Heart left ventricle (tissue), 16 donors: ENCODE measurements around the gene PSRC1. TPM values are rescaled to one million over a fixed set of nuclear protein-coding genes. Genes with fewer than 3 reads are reported as not detected.

ENCODE experiments used
- ATAC-seq, 4 donors: fragments of 200-7000 bp; cut with Tn5 transposase; one replicate each; pipeline ENCODE4 v1.9.1; 2020 to 2022; ENCODE audit warnings: moderate library complexity in 4 of 4, mild to moderate bottlenecking in 3 of 4, moderate number of reproducible peaks in 1 of 4
- DNase-seq, 5 donors: peaks; one replicate each; pipeline ENCODE4 v3.0.0-alpha.2; 2020
- H3K27ac ChIP-seq, 12 donors: fragments of 200-600 bp; sonication (generic) in 4 of 12; one replicate each; pipeline versions ENCODE4 v1.5.0 to v1.8.0; 2016 to 2022; ENCODE audit warnings: mild to moderate bottlenecking in 2 of 12
- H3K27me3 ChIP-seq, 9 donors: fragments of 200-600 bp; sonication (generic) in 2 of 9; one replicate each; pipeline versions ENCODE4 v1.5.1 to v1.8.0; 2016 to 2022; ENCODE audit warnings: mild to moderate bottlenecking in 3 of 9
- H3K36me3 ChIP-seq, 9 donors: fragments of 200-600 bp; sonication (generic) in 2 of 9; one replicate each; pipeline versions ENCODE4 v1.5.0 to v1.8.0; 2018 to 2022; ENCODE audit warnings: mild to moderate bottlenecking in 2 of 9
- H3K4me1 ChIP-seq, 12 donors: fragments of 200-600 bp; sonication (generic) in 4 of 12; one replicate each; pipeline versions ENCODE4 v1.5.0 to v1.8.0; 2016 to 2022; ENCODE audit warnings: mild to moderate bottlenecking in 3 of 12
- H3K4me3 ChIP-seq, 12 donors: fragments of 200-600 bp; sonication (generic) in 4 of 12; one replicate each; pipeline versions ENCODE4 v1.5.0 to v1.8.0; 2017 to 2022; ENCODE audit warnings: mild to moderate bottlenecking in 9 of 12, moderate library complexity in 4 of 12
- H3K9me3 ChIP-seq, 12 donors: fragments of 200-600 bp; sonication (generic) in 4 of 12; one replicate each; pipeline versions ENCODE4 v1.5.0 to v1.8.0; 2016 to 2022; ENCODE audit warnings: mild to moderate bottlenecking in 1 of 12
- POLR2A ChIP-seq, 2 donors: fragments of 450-650 bp; IDR thresholded peaks; one replicate each; pipeline ENCODE4 v1.6.1; 2017; ENCODE audit warnings: antibody characterized with exemption in 2 of 2, mild to moderate bottlenecking in 2 of 2, moderate library complexity in 2 of 2
- WGBS, 4 donors: extraction: QIAGEN DNeasy Blood & Tissue Kit in 2 of 4; methylation state at CpG; one replicate each; pipeline versions ENCODE4 v1.1.5 to v1.1.7; 2013 to 2018; 5-methylcytosine and 5-hydroxymethylcytosine counted together
- intact Hi-C, 10 donors: fragments of 100-400 bp; cut with DNase I; formaldehyde crosslinking; loops; one replicate each; pipeline versions ENCODE4 v1.11.1 to v1.14.2; 2022
- polyA plus RNA-seq, 2 donors: library from polyadenylated mRNA; stranded (reverse); fragments of 200-250 nt; gene quantifications; one replicate each; pipeline ENCODE4 v1.2.3, GENCODE V29; 2013
- total RNA-seq, 9 donors: library from RNA; depleted of rRNA in 2 of 9; stranded (reverse); fragments of >200 nt in 2 of 9; fragmentation: NEBNext Ultra II Directional in 3 of 9; extraction: Animal tissue kit (Norgen Biotek cat#: 25700) in 3 of 9; gene quantifications; one replicate each; pipeline versions ENCODE4 v1.1.0 to v1.2.4, GENCODE V29; 2016 to 2023
- TF ChIP-seq, protein P1 (sequence below), 12 donors: fragments of 200-600 bp; sonication (generic) in 4 of 12; IDR thresholded peaks; one replicate each; pipeline versions ENCODE4 v1.5.0 to v1.8.0; 2018 to 2022; ENCODE audit warnings: antibody characterized with exemption in 12 of 12, mild to moderate bottlenecking in 5 of 12
- donor health status: ischemic (EF 13 %, LVEDD 7.1; RV severe dilation, severe dysfunction).
- donor health status: healthy with polysubstance abuse.
- donor health status: DM: no; HTN: yes; CAD: no.
- donor health status: DM: no; HTN: no; CAD: no.
- donor health status: ischemic (EF 25% LVEDD 6.9; RV normal size, moderate dysfunction).
- donor health status: ischemic (EF 25% LVEDD 5.7; RV mildly dilated, moderate dysfunction).
- donor health status: healthy.
- donor health status: DM: yes; HTN: yes; CAD: no.
- donor health status: ischemic (EF 35%, LVEDD 5.7; RV mildly dilated, moderate dysfunction).
- donor health status: nonischemic (EF 11% LVEDD 7.7; RV severe dilation, severe dysfunction).
- donor health status: DM: yes; HTN: yes; CAD: no.
- donor health status: PGD.
- donor health status: ischemic (EF 29% LVEDD 5.4; RV normal size, mild dysfunction).
- donor health status: nonischemic (EF 23%, LVEDD 6.1; RV moderate dilation, normal function).

The PSRC1 gene
- total and polyA plus RNA-seq, 11 donors, result 0.23 to 3.6 (median 0.85) TPM; not detected in 1

DNA sequence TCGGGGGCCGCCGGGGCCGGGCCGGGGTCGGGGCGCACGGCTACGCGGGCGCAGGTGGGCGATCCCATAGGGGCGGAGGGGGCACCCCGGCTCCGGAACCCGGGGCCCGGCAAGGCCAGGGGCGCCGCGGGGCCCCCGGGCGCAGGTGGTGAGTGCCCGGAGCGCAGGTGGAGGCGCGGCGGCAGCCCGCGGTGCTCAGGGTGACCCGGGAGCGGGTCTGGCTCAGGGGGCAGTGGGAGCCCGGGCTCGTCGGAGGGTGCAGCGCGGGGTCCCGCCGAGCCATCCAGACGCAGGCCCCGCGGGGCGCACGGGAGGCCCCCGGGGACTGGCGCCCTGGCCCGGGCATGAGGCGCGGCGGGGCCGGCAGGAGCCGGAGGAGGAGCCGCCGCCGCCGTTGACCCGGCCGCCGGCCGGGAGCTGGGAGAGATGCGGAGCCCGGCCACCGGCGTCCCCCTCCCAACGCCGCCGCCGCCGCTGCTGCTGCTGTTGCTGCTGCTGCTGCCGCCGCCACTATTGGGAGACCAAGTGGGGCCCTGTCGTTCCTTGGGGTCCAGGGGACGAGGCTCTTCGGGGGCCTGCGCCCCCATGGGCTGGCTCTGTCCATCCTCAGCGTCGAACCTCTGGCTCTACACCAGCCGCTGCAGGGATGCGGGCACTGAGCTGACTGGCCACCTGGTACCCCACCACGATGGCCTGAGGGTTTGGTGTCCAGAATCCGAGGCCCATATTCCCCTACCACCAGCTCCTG, 33.1 kb downstream of the PSRC1 start:
- intact Hi-C loops, result loop anchor here in 1 of 10 donors (10.0 kb wide), 1 partner anchor 135 kb away; the partner anchor contains the start of gene ELAPOR1
- H3K27me3 ChIP-seq, result peaks cover 0 to 21% (median 0%) of the 10 kb centered on the region in 9 donors
- TF ChIP-seq POLR2A (IDR thresholded peaks at IDR 0.05), result no peak
- TF ChIP-seq, protein P1, sequence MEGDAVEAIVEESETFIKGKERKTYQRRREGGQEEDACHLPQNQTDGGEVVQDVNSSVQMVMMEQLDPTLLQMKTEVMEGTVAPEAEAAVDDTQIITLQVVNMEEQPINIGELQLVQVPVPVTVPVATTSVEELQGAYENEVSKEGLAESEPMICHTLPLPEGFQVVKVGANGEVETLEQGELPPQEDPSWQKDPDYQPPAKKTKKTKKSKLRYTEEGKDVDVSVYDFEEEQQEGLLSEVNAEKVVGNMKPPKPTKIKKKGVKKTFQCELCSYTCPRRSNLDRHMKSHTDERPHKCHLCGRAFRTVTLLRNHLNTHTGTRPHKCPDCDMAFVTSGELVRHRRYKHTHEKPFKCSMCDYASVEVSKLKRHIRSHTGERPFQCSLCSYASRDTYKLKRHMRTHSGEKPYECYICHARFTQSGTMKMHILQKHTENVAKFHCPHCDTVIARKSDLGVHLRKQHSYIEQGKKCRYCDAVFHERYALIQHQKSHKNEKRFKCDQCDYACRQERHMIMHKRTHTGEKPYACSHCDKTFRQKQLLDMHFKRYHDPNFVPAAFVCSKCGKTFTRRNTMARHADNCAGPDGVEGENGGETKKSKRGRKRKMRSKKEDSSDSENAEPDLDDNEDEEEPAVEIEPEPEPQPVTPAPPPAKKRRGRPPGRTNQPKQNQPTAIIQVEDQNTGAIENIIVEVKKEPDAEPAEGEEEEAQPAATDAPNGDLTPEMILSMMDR (IDR thresholded peaks at IDR 0.05), result no peak
- WGBS, 4 donors, result 0 to 3% (median 2%) methylated on average over 1 to 80 of the region's 80 CpGs
- ATAC-seq, result no peak
- peaks cover 0 to 33% (median 20%) of the 10 kb centered on the region in 12 donors for H3K4me1 ChIP-seq
- peak overlapping the region; percentile 21 to 85 (median 57) for H3K4me3 ChIP-seq
- no peaks in the 10 kb centered on the region for H3K9me3 ChIP-seq
- DNase-seq, result peak in 2 of 5 donors; percentile 20 to 62
- H3K36me3 ChIP-seq, result no peaks in the 10 kb centered on the region
- peak overlapping the region in 1 of 12 donors; percentile 28 for H3K27ac ChIP-seq

DNA sequence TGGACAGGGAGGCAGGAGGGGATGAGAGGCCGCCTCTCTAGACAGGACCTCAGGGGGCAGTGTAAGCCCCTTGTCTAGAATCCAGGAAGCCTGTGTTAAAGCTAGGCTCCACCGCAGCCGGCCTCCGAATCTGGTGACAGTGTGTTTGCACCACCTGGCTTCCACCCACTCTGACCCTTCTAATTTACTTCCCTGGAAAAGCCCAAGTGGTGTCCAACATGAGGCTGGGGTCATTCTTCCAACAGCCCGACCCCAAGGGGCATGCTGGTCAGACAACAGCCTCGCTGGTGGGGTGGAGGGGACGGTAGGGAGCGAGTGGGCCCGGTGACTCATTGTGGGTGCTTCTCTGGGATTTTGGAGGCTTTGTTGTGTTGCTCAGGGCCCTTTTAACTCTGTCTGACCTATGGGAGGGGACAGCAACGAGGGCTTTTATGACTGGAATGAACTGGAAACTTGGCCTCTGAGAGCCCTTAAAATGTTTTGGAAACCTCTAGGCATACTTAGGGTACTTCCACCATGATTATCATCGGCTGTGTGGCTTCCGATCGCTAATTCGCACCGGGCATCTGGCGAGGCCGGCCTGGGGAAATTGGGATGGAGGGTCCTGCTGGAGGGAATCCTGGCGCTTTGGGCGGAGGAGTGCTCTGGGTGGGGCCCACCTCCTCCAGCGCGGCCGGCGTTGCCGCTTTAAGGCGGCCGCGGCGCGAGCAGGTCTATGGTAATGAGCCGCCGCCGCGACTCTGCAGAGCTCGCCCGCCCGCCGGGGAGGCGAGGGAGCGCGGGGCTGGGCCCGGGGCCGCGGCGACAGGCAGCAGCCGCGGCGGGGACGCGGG, 33.9 kb downstream of the PSRC1 start, which contains the start of gene CELSR2:
CELSR2 (plus strand) TSS at position 743 of the 833 bp plus-strand sequence. CDS start 541 bp downstream, outside the sequence.
- WGBS, 4 donors, result 13 to 61% (median 16%) methylated on average over 11 to 49 of the region's 49 CpGs
- peak within 1 kb of the TSS in 1 of 12 donors; percentile 28 for H3K27ac ChIP-seq
- peak in 4 of 5 donors; percentile 50 to 81 (median 64) for DNase-seq

DNA sequence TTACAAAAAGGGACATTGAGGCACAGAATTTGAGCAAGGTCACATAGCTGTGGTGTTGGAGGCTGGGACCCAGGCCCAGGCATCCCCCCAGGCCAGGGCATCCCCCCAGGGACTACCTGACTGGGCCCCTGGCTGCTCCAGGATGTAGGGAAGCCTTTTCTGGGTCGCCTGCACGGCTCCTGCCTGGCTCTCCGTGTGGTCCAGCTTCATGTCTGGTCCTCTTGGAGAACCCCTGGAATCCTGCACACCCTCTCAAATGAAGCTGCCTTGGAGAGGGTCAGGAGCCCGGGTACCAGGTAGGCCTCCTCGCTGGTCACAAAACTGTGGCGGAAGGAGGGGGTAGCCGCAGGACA, 34.5 kb downstream of the PSRC1 start:
- no peak for TF ChIP-seq POLR2A (IDR thresholded peaks at IDR 0.05)
- TF ChIP-seq, protein P1 (IDR thresholded peaks at IDR 0.05), result no peak
- ATAC-seq (no peak), DNase-seq (peak in 1 of 5 donors; percentile 40)
- intact Hi-C loops, result no loop called here
- Histone ChIP-seq H3K4me3 (no peak overlapping the region), H3K9me3 (no peaks in the 10 kb centered on the region), H3K27me3 (peaks cover 0 to 21% (median 0%) of the 10 kb centered on the region in 9 donors), H3K27ac (no peak overlapping the region), H3K4me1 (peaks cover 0 to 19% (median 8%) of the 10 kb centered on the region in 12 donors), H3K36me3 (no peaks in the 10 kb centered on the region)
- 91 to 99% (median 96%) methylated on average over 7 of the region's 7 CpGs for WGBS, 4 donors

More for the DNA sequence above, 33.9 kb downstream of the PSRC1 start, which contains the start of gene CELSR2:
- ATAC-seq, result peak in 3 of 4 donors; percentile 61 to 73 (median 70)
- H3K9me3 ChIP-seq, result no peaks in the 10 kb centered on the region
- intact Hi-C loops, result no loop called here
- H3K4me3 ChIP-seq, result peak within 1 kb of the TSS; percentile 28 to 85 (median 57)
- H3K4me1 ChIP-seq, result peaks cover 0 to 25% (median 12%) of the 10 kb centered on the region in 12 donors
- no peaks in the 10 kb centered on the region for H3K36me3 ChIP-seq
- H3K27me3 ChIP-seq, result peaks cover 0 to 21% (median 0%) of the 10 kb centered on the region in 9 donors
- TF ChIP-seq, protein P1 (IDR thresholded peaks at IDR 0.05), result no peak
- TF ChIP-seq POLR2A (IDR thresholded peaks at IDR 0.05), result no peak
